Skin of body (tissue), 3 donors: ENCODE measurements around the gene ZNF264. TPM values are rescaled to one million over a fixed set of nuclear protein-coding genes. Genes with fewer than 3 reads are reported as not detected.
"Not testable (repeated sequence)": the region's sequence is repeated elsewhere in the genome, so short reads cannot be mapped to it uniquely, and the experiment has no call there.

ENCODE experiments used
- DNase-seq: peaks from one replicate; lab custom pipeline; 2025; lab: John Stamatoyannopoulos, UW
- small RNA-seq: library from RNA; depleted of rRNA; stranded (forward); fragments of <200 nt; gene quantifications from one replicate; pipeline ENCODE3, GENCODE V24; 2014; ENCODE audit warnings: low replicate concordance
- total RNA-seq: library from RNA; depleted of rRNA; stranded (reverse); fragments of >200 nt; gene quantifications from one replicate; pipeline ENCODE4 v1.2.3, GENCODE V29; 2014

The ZNF264 gene
- total RNA-seq, 1 donor from 2014 or later, result 21.5 TPM

- DNase-seq, result no peak
These were observed 53.8 kb downstream of the ZNF264 start for GRCh38 chr19:57245066-57245465.

DNA sequence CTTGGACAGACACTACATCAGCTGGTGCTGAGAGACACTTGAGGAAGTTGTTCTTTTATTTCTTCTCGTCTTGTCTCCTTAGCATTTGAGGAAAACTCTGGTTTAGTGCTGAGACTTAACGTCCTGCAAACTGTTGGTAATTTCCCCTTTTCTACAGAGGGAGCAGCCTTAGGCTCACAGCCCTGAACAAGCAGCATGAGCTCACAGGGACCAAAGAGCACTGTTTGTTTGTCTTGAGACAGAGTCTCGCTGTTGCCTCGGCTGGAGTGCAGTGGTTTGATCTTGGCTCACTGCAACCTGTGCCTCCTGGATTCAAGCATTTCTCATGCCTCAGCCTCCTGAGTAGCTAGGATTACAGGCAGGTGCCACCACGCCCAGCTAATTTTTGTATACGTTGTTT is 54.7 kb downstream of the ZNF264 start:
- no peak for DNase-seq

DNA sequence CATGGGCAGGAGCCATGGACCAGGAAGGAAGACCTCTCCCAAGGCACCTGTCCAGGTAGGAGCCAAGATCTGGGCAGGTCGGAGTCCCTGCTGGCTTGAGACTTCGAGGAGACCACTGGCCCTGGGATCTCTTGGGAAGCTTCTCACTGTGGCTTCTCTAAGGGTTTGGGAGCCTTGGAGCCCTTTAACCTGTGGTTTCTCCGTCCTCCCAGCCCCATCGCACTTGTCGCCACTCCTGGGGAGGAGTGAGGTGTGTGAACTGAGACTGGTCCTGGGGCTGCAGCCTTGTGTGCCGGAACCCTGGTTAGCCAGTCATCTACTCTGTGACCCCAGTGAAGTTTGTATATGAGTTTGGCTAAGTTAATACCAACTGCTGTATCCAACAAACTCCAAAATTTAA is 57.3 kb downstream of the ZNF264 start:
- DNase-seq, result no peak

GRCh38 chr19:57249329-57249728 is 58.0 kb downstream of the ZNF264 start:
- no peak for DNase-seq

DNA sequence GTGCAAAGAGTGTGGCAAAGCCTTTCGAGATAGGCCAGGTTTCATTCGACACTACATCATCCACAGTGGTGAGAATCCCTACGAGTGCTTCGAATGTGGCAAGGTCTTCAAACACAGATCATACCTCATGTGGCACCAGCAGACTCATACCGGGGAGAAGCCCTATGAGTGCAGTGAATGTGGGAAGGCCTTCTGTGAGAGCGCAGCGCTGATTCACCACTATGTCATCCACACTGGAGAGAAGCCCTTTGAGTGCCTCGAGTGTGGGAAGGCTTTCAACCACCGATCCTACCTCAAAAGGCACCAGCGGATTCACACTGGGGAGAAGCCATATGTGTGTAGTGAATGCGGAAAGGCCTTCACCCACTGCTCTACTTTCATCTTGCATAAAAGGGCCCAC is 62.5 kb downstream of the ZNF264 start:
- not testable (repeated sequence) for DNase-seq

DNA sequence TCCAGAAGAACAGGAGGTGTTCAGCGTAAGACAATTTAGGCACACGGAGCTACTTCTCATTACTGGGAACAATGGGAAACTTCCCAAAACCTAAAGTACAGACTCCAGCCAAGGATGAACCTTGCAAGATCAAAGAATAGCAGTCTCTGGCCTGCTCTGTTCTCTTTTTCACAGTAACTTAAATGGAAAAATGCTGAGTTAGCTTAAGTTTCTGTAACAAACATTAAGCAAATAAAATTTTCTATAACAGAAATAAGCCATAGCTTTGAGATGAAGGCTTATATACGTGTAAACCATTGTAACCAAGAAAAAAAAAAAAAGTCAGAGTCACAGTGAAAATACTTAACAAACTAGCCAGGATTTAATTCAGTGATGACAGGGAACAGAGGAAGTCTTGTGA is 70.7 kb downstream of the ZNF264 start:
- DNase-seq, result no peak

DNA sequence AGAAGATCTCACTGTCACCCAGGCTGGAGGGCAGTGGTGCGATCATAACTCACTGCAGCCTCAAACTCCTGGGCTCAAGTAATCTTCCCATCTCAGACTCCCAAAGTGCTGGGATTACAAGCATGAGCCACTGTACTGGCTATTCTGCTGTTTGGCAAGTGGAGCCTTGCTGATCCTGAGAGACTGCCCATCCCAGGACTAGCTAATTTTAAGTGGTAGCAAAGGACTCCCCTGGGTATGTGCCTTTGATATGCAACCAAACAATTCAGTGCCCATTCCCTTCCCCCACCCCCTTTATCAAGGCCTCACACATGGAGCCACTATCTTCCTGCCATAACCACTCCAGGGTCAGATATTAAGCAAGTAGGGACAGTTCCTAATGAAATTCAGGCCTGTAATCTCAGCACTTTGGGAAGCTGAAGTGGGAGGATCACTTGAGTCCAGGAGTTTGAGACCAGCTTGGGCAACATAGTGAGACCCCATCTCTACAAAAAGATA is 72.0 kb downstream of the ZNF264 start:
- DNase-seq, result no peak

DNA sequence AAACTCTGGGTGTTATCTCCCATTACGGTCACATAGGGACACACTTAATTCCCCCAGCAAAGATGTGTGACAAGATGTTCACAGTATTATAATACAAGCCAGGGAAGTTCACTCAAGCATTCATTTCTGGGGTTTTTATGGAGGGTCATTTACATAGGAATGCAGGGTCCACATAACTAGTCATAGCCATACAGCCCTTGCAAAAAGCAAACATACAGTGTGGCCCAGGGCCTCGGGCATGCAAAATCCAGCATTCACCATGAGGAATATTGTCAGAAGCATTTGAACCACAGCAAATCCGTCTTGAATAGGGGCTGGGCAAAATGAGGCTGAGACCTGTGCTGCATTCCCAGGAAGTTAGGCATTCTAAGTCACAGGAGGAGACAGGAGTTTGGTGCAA is 76.0 kb downstream of the ZNF264 start:
- no peak for DNase-seq

DNA sequence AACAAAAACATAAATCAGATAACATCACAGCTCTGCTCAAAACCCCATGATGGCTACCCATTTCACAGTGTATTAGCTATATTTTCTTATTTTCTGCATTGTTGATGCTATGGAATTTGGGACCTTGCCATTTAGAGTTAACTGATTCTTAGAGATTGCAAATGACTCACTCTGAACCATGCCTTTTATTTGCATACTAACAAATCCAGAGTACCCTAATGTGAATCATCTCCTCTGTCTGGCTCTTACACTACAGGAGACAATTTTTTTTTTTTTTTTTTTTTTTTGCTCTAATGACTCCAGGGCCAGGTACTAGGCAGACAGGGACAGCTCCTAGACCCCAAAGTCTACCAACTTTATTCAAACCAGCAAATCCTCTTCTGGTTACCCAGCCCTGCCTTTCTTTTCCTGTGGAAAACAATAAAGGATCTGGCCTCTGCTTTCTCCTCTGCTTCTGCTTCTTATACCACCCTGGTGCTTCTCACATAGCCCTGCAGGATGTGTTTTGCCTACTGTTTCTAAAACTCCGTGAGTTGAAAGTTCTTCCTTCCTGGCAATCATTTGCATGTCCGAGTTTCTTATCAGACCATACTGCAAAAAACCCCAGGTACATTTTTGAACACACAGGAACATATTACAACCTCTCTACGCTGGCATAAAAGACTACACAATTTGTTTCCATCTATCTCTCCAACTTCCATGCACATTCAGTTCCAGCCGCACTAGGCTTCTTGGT is 78.4 kb downstream of the ZNF264 start:
- no peak for DNase-seq

GRCh38 chr19:57271280-57271679 is 80.0 kb downstream of the ZNF264 start:
- DNase-seq, result no peak

Small RNA genes lying within 50 kb of the gene (small RNA-seq; reads per million reads assigned to genes)
- gene AC025588.3, result not detected

Other genes starting within 250 kb of the ZNF264 start
- gene USP29, start 71.5 kb upstream of the ZNF264 start, total RNA-seq, result not detected
- not detected for gene ZIM3, start 46.3 kb upstream of the ZNF264 start, total RNA-seq
- not detected for gene DUXA, start 24.0 kb upstream of the ZNF264 start, total RNA-seq
- 2.3 TPM for gene AURKC, start 39.5 kb downstream of the ZNF264 start, total RNA-seq
- gene ZNF805, start 49.1 kb downstream of the ZNF264 start, total RNA-seq, result 27.9 TPM
- 95.8 TPM for gene ZNF460, start 89.0 kb downstream of the ZNF264 start, total RNA-seq
- gene ZNF543, start 129.0 kb downstream of the ZNF264 start, total RNA-seq, result 12.8 TPM
- gene ZNF304, start 159.8 kb downstream of the ZNF264 start, total RNA-seq, result 10.2 TPM
- gene TRAPPC2B, start 172.1 kb downstream of the ZNF264 start, total RNA-seq, result 13.3 TPM
- 3.3 TPM for gene ZNF547, start 172.1 kb downstream of the ZNF264 start, total RNA-seq
- 35.6 TPM for gene ZNF548, start 198.4 kb downstream of the ZNF264 start, total RNA-seq
- 14.7 TPM for gene ZNF17, start 219.7 kb downstream of the ZNF264 start, total RNA-seq
- 12.6 TPM for gene ZNF749, start 243.8 kb downstream of the ZNF264 start, total RNA-seq